Activated CD8-positive, alpha-beta memory T cell treated with anti-CD3 and anti-CD28 coated beads, Interleukin-2, amount 50 U/mL, for 24 hours (primary cell): ENCODE measurements around the gene USP7.
A peak's percentile ranks its signal among the peaks of the same experiment; 100 is the strongest.

ENCODE experiments used
- DNase-seq: peaks from one replicate; pipeline ENCODE4 v3.0.0-alpha.2; 2020; ENCODE audit errors: extremely low read depth

Gene USP7

GRCh38 chr16:8951447-8952280 lies 12.0 kb downstream of the USP7 start:
- no peak for DNase-seq

GRCh38 chr16:8950580-8951077 lies 13.1 kb downstream of the USP7 start:
- DNase-seq = no peak

GRCh38 chr16:8949536-8950418 lies 13.9 kb downstream of the USP7 start:
- no peak for DNase-seq

GRCh38 chr16:8948831-8949230 lies 14.9 kb downstream of the USP7 start:
- DNase-seq = no peak

GRCh38 chr16:8948069-8948593 lies 15.6 kb downstream of the USP7 start:
- DNase-seq = no peak

- DNase-seq = no peak
Observed at GRCh38 chr16:8946544-8946943, 17.2 kb downstream of the USP7 start.

- no peak for DNase-seq
Observed at GRCh38 chr16:8945626-8946296, 17.9 kb downstream of the USP7 start.

GRCh38 chr16:8943966-8944759 lies 19.5 kb downstream of the USP7 start:
- no peak for DNase-seq

- DNase-seq = no peak
Observed at GRCh38 chr16:8943001-8943763, 20.5 kb downstream of the USP7 start.

GRCh38 chr16:8941718-8942344 lies 21.9 kb downstream of the USP7 start:
- no peak for DNase-seq

- DNase-seq = no peak
Observed at GRCh38 chr16:8937803-8938202, 25.9 kb downstream of the USP7 start.

- DNase-seq = peak; percentile 61
Observed at GRCh38 chr16:8936421-8936820, 27.3 kb downstream of the USP7 start.

GRCh38 chr16:8935989-8936388 lies 27.7 kb downstream of the USP7 start:
- DNase-seq = no peak

- no peak for DNase-seq
Observed at GRCh38 chr16:8934601-8935000, 29.1 kb downstream of the USP7 start.

- DNase-seq = no peak
Observed at GRCh38 chr16:8931859-8932258, 31.8 kb downstream of the USP7 start.

GRCh38 chr16:8929086-8929748 lies 34.5 kb downstream of the USP7 start:
- DNase-seq = no peak

- DNase-seq = peak; percentile 26
Observed at GRCh38 chr16:8928467-8928957, 35.2 kb downstream of the USP7 start.

GRCh38 chr16:8926827-8927226 lies 36.9 kb downstream of the USP7 start:
- DNase-seq = no peak

- no peak for DNase-seq
Observed at GRCh38 chr16:8925455-8925854, 38.3 kb downstream of the USP7 start.
